NCI-H1694 treated with DMSO at 0.1 percent for 48 hours (cell line): Measurements from ENCODE around the gene TMEM132D.

Experiments
- DNase-seq: peaks from one replicate; lab custom pipeline; 2025; lab: John Stamatoyannopoulos, UW

The TMEM132D gene

GRCh38 chr12:129440278-129440677 is 463.5 kb downstream of the TMEM132D start:
- DNase-seq, result no peak

- DNase-seq, result no peak
Observed at GRCh38 chr12:129434790-129435189, 469.0 kb downstream of the TMEM132D start.

- no peak for DNase-seq
Observed at GRCh38 chr12:129428240-129428936, 475.4 kb downstream of the TMEM132D start.

GRCh38 chr12:129423041-129423580 is 480.7 kb downstream of the TMEM132D start:
- DNase-seq, result no peak

GRCh38 chr12:129413295-129413694 is 490.5 kb downstream of the TMEM132D start:
- no peak for DNase-seq

- DNase-seq, result no peak
Observed at GRCh38 chr12:129409281-129409680, 494.5 kb downstream of the TMEM132D start.

GRCh38 chr12:129404556-129404955 is 499.3 kb downstream of the TMEM132D start:
- DNase-seq, result no peak

GRCh38 chr12:129401572-129401971 is 502.3 kb downstream of the TMEM132D start:
- no peak for DNase-seq

GRCh38 chr12:129394177-129394825 is 509.5 kb downstream of the TMEM132D start:
- DNase-seq, result no peak

GRCh38 chr12:129393357-129393937 is 510.4 kb downstream of the TMEM132D start:
- DNase-seq, result no peak

- DNase-seq, result no peak
Observed at GRCh38 chr12:129385637-129385990, 518.2 kb downstream of the TMEM132D start.

GRCh38 chr12:129383956-129384355 is 519.9 kb downstream of the TMEM132D start:
- DNase-seq, result no peak

- DNase-seq, result no peak
Observed at GRCh38 chr12:129381715-129382114, 522.1 kb downstream of the TMEM132D start.

GRCh38 chr12:129379076-129379804 is 524.6 kb downstream of the TMEM132D start:
- DNase-seq, result no peak

GRCh38 chr12:129378496-129378895 is 525.3 kb downstream of the TMEM132D start:
- DNase-seq, result no peak

- DNase-seq, result no peak
Observed at GRCh38 chr12:129373746-129374145, 530.1 kb downstream of the TMEM132D start.

- DNase-seq, result no peak
Observed at GRCh38 chr12:129372876-129373275, 530.9 kb downstream of the TMEM132D start.

GRCh38 chr12:129372348-129372747 is 531.5 kb downstream of the TMEM132D start:
- no peak for DNase-seq

GRCh38 chr12:129371268-129371667 is 532.6 kb downstream of the TMEM132D start:
- no peak for DNase-seq

GRCh38 chr12:129366656-129367055 is 537.2 kb downstream of the TMEM132D start:
- DNase-seq, result no peak

GRCh38 chr12:129363041-129363440 is 540.8 kb downstream of the TMEM132D start:
- DNase-seq, result no peak

- no peak for DNase-seq
Observed at GRCh38 chr12:129357233-129357632, 546.6 kb downstream of the TMEM132D start.
